ENCODE data around the gene IQCK.

DNA sequence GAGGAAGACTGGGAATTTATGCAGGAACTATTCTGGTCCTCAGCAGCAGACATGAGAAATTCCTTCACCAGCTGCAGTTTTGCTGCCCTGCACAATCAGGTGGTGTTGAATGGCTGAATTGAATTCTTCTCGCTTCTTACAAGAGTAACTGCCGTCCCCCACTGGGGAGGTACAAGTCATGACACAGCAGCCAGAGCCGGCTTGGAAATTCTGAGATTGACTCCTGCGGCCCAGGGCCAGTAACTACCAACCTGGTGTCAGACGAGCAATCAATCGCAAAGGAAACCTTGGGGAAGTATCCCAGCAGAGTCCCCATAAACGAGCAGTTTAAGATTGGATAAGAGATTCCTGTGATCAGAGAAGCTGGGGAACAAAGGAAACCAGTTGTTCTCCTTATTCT is 30.8 kb upstream of the IQCK start:
- TF ChIP-seq POLR2AphosphoS5 (IDR thresholded peaks at IDR 0.05) (no peak), EP300 (IDR thresholded peaks at IDR 0.05) (no peak)

Data from upper lobe of left lung (tissue), 4 donors.